ENCODE results near the gene NOVA1.
"Not testable (repeated sequence)": the region's sequence is repeated elsewhere in the genome, so short reads cannot be mapped to it uniquely, and the experiment has no call there.

The NOVA1 gene

GRCh38 chr14:26597589-26598080 is at the start of gene NOVA1:
Gene NOVA1 (minus strand): TSS chr14:26598033. CDS start chr14:26597436, 597 bp downstream.
- peak; percentile 73 for DNase-seq (ENCODE audit: low spot score)
- Histone ChIP-seq H3K27ac (peak within 1 kb of the TSS; percentile 90 to 92), H3K4me3 (peak within 1 kb of the TSS; percentile 88)
- no peak for TF ChIP-seq CTCF (IDR thresholded peaks at IDR 0.05)

GRCh38 chr14:26645057-26645456 is 47.2 kb upstream of the NOVA1 start:
- DNase-seq (ENCODE audit: low spot score) = not testable (repeated sequence)

GRCh38 chr14:26636561-26636960 is 38.7 kb upstream of the NOVA1 start:
- TF ChIP-seq CTCF (IDR thresholded peaks at IDR 0.05) = no peak
- Histone ChIP-seq H3K4me3 (peak overlapping the region; percentile 38), H3K27ac (no peak overlapping the region)
- no peak for DNase-seq (ENCODE audit: low spot score)

More at GRCh38 chr14:26645057-26645456, 47.2 kb upstream of the NOVA1 start:
- not testable (repeated sequence) for H3K4me3 ChIP-seq, H3K27ac ChIP-seq

- DNase-seq (ENCODE audit: low spot score); H3K4me3 ChIP-seq; H3K27ac ChIP-seq: not testable (repeated sequence)
Observed at GRCh38 chr14:26634946-26635345, 37.1 kb upstream of the NOVA1 start.

- no peak for TF ChIP-seq CTCF (IDR thresholded peaks at IDR 0.05)
- no peak for DNase-seq (ENCODE audit: low spot score)
- no peak overlapping the region for H3K4me3 ChIP-seq
- H3K27ac ChIP-seq = no peak overlapping the region
Observed at GRCh38 chr14:26626256-26626655, 28.4 kb upstream of the NOVA1 start.

- no peak for TF ChIP-seq CTCF (IDR thresholded peaks at IDR 0.05)
- H3K4me3 ChIP-seq = no peak overlapping the region
- no peak for DNase-seq (ENCODE audit: low spot score)
- H3K27ac ChIP-seq = no peak overlapping the region
Observed at GRCh38 chr14:26622611-26623010, 24.8 kb upstream of the NOVA1 start.

- no peak overlapping the region for H3K4me3 ChIP-seq
- DNase-seq (ENCODE audit: low spot score) = no peak
- no peak for TF ChIP-seq CTCF (IDR thresholded peaks at IDR 0.05)
- H3K27ac ChIP-seq = no peak overlapping the region
Observed at GRCh38 chr14:26621807-26622560, 24.2 kb upstream of the NOVA1 start.

- TF ChIP-seq CTCF (IDR thresholded peaks at IDR 0.05) = no peak
- DNase-seq (ENCODE audit: low spot score) = no peak
- no peak overlapping the region for H3K4me3 ChIP-seq
- no peak overlapping the region for H3K27ac ChIP-seq
Observed at GRCh38 chr14:26621364-26621763, 23.5 kb upstream of the NOVA1 start.

Measured in coronary artery (tissue), 2 donors.